H9 (cell line): ENCODE data around the gene RNF183. TPM values are rescaled to one million over a fixed set of nuclear protein-coding genes. Genes with fewer than 3 reads are reported as not detected.

ENCODE experiments used
- DNase-seq: peaks from one replicate; pipeline ENCODE4 v3.0.0-alpha.2; 2017
- H2AFZ ChIP-seq: one replicate; pipeline ENCODE4 v1.6.1; 2013; ENCODE audit warnings: mild to moderate bottlenecking, low read length, control low read depth, moderate library complexity
- H2AK5ac ChIP-seq: 2 replicates; pipeline ENCODE4 v1.6.1; 2013; ENCODE audit warnings: low read length, control low read depth, mixed read lengths; ENCODE audit not compliant: insufficient read length
- H2BK120ac ChIP-seq: one replicate; pipeline ENCODE4 v1.6.1; 2013; ENCODE audit warnings: low read depth, mild to moderate bottlenecking, low read length, control low read depth, inconsistent platforms; ENCODE audit not compliant: poor library complexity, severe bottlenecking
- H2BK12ac ChIP-seq: 2 replicates; pipeline ENCODE4 v1.6.1; 2013; ENCODE audit warnings: low read length, control low read depth, mixed read lengths, low read depth; ENCODE audit not compliant: insufficient read length
- H2BK15ac ChIP-seq: 2 replicates; pipeline ENCODE4 v1.6.1; 2013; ENCODE audit warnings: low read depth, low read length, control low read depth
- H2BK20ac ChIP-seq: one replicate; pipeline ENCODE4 v1.6.1; 2013; ENCODE audit warnings: low read depth, mild to moderate bottlenecking, low read length, control low read depth, inconsistent platforms; ENCODE audit not compliant: poor library complexity, severe bottlenecking
- H2BK5ac ChIP-seq: 2 replicates; pipeline ENCODE4 v1.6.1; 2013; ENCODE audit warnings: low read length, control low read depth, mixed read lengths; ENCODE audit not compliant: insufficient read length
- H3K14ac ChIP-seq: 2 replicates; pipeline ENCODE4 v1.6.1; 2013; ENCODE audit warnings: low read length, control low read depth; ENCODE audit not compliant: insufficient read depth
- H3K18ac ChIP-seq: 2 replicates; pipeline ENCODE4 v1.6.1; 2013; ENCODE audit warnings: low read depth, mild to moderate bottlenecking, mixed read lengths, low read length, control low read depth; ENCODE audit not compliant: insufficient read length
- H3K23ac ChIP-seq: 2 replicates; pipeline ENCODE4 v1.6.1; 2013; ENCODE audit warnings: low read length, control low read depth, mixed read lengths, low read depth; ENCODE audit not compliant: insufficient read length
- H3K23me2 ChIP-seq: 2 replicates; pipeline ENCODE4 v1.6.1; 2013; ENCODE audit warnings: low read depth, mild to moderate bottlenecking, mixed read lengths, low read length, control low read depth; ENCODE audit not compliant: insufficient read length, poor library complexity, severe bottlenecking
- H3K27ac ChIP-seq: 2 replicates; pipeline ENCODE4 v1.5.1; 2013; ENCODE audit warnings: low read length, control low read depth, mixed read lengths, low read depth; ENCODE audit not compliant: insufficient read length
- H3K27me3 ChIP-seq: 2 replicates; pipeline ENCODE4 v1.6.1; 2013; ENCODE audit warnings: low read length, control low read depth, inconsistent platforms; ENCODE audit not compliant: insufficient read depth
- H3K4ac ChIP-seq: 2 replicates; pipeline ENCODE4 v1.6.1; 2013; ENCODE audit warnings: low read depth, mild to moderate bottlenecking, control low read depth, inconsistent platforms, low read length, moderate library complexity
- H3K4me1 ChIP-seq: 2 replicates; pipeline ENCODE4 v1.6.1; 2013; ENCODE audit warnings: low read length, control low read depth, inconsistent platforms; ENCODE audit not compliant: insufficient read depth
- H3K4me2 ChIP-seq: 2 replicates; pipeline ENCODE4 v1.6.1; 2013; ENCODE audit warnings: low read length, control low read depth, mixed read lengths; ENCODE audit not compliant: insufficient read length, insufficient read depth
- H3K56ac ChIP-seq: 2 replicates; pipeline ENCODE4 v1.6.1; 2013; ENCODE audit warnings: low read depth, mild to moderate bottlenecking, mixed read lengths, low read length, control low read depth; ENCODE audit not compliant: insufficient read length
- H3K79me1 ChIP-seq: 2 replicates; pipeline ENCODE4 v1.6.1; 2013; ENCODE audit warnings: low read depth, mild to moderate bottlenecking, moderate library complexity, low read length, control low read depth, inconsistent platforms; ENCODE audit not compliant: insufficient read depth, poor library complexity, severe bottlenecking
- H3K79me2 ChIP-seq: 2 replicates; pipeline ENCODE4 v1.6.1; 2013; ENCODE audit warnings: low read length, control low read depth, inconsistent platforms; ENCODE audit not compliant: insufficient read depth
- H3K9ac ChIP-seq: 2 replicates; pipeline ENCODE4 v1.6.1; 2013; ENCODE audit warnings: low read length, control low read depth, mixed read lengths; ENCODE audit not compliant: insufficient read length; ENCODE audit errors: extremely low read depth
- H3K9me3 ChIP-seq: one replicate; pipeline ENCODE4 v1.6.1; 2013; ENCODE audit warnings: low read depth, low read length, inconsistent platforms; ENCODE audit not compliant: control insufficient read depth
- H3T11ph ChIP-seq: one replicate; pipeline ENCODE4 v1.6.1; 2013; ENCODE audit warnings: mild to moderate bottlenecking, low read length, control low read depth, inconsistent platforms
- H4K20me1 ChIP-seq: one replicate; pipeline ENCODE4 v1.6.1; 2013; ENCODE audit not compliant: control insufficient read depth, insufficient read length, insufficient read depth
- H4K5ac ChIP-seq: 2 replicates; pipeline ENCODE4 v1.6.1; 2013; ENCODE audit warnings: low read depth, mild to moderate bottlenecking, mixed read lengths, low read length, control low read depth; ENCODE audit not compliant: insufficient read length
- H4K8ac ChIP-seq: replicated peaks from 2 replicates; pipeline ENCODE4 v1.6.1; 2013; ENCODE audit warnings: low read length, control low read depth, mixed read lengths, low read depth; ENCODE audit not compliant: insufficient read length
- H4K91ac ChIP-seq: 2 replicates; pipeline ENCODE4 v1.6.1; 2013; ENCODE audit warnings: low read depth, mild to moderate bottlenecking, moderate library complexity, mixed read lengths, low read length, control low read depth; ENCODE audit not compliant: insufficient read length
- H3K27ac Mint-ChIP-seq, 3 experiments: 2 replicates in 2 of 3; 3 replicates in 1 of 3; pipeline ENCODE4 v1.8.0; 2020 to 2021; ENCODE audit warnings: mixed read lengths in 3 of 3, mild to moderate bottlenecking in 1 of 3, moderate library complexity in 1 of 3
- H3K27me3 Mint-ChIP-seq: 2 replicates; pipeline ENCODE4 v1.8.0; 2021; ENCODE audit warnings: low read depth, mild to moderate bottlenecking, moderate library complexity, mixed read lengths
- H3K36me3 Mint-ChIP-seq, 3 experiments: 2 replicates in 2 of 3; 3 replicates in 1 of 3; pipeline ENCODE4 v1.8.0; 2020 to 2021; ENCODE audit warnings: low read depth in 3 of 3, mixed read lengths in 3 of 3; ENCODE audit not compliant: insufficient read depth in 1 of 3
- H3K4me1 Mint-ChIP-seq, 2 experiments: 2 replicates each; pipeline ENCODE4 v1.8.0; 2020; ENCODE audit warnings: mixed read lengths in 2 of 2
- H3K4me3 Mint-ChIP-seq, 2 experiments: 2 replicates in 1 of 2; 3 replicates in 1 of 2; pipeline ENCODE4 v1.8.0; 2020 to 2021; ENCODE audit warnings: mild to moderate bottlenecking in 2 of 2, mixed read lengths in 2 of 2, moderate library complexity in 1 of 2
- H3K9me3 Mint-ChIP-seq, 2 experiments: 2 replicates in 1 of 2; 3 replicates in 1 of 2; pipeline ENCODE4 v1.8.0; 2020; ENCODE audit warnings: mild to moderate bottlenecking in 2 of 2, mixed read lengths in 2 of 2, moderate library complexity in 1 of 2
- CTCF ChIP-seq: fragments of 200-600 bp; sonication (generic); conservative IDR thresholded peaks from 3 replicates; pipeline ENCODE4 v1.8.0; 2021; ENCODE audit warnings: antibody characterized with exemption, mild to moderate bottlenecking
- WGBS: extraction: QIAGEN DNeasy Blood & Tissue Kit; methylation state at CpG from one replicate; pipeline ENCODE4 v1.1.7; 2013; ENCODE audit warnings: missing lambda C conversion rate, low lambda C conversion rate, mixed read lengths; ENCODE audit not compliant: insufficient read length; ENCODE audit errors: extremely low coverage; 5-methylcytosine and 5-hydroxymethylcytosine counted together
- total RNA-seq: library from RNA; stranded (reverse); gene quantifications from 2 replicates; pipeline ENCODE4 v1.2.1, GENCODE V29; 2021

The RNF183 gene
- total RNA-seq, 1 experiment from 2014 or later: 0.33 TPM

- Histone ChIP-seq H2BK5ac (no peak overlapping the region), H3T11ph (no peak overlapping the region), H3K18ac (no peak overlapping the region), H2AFZ (peak overlapping the region; percentile 73), H3K4me1 (peaks cover 2% of the 10 kb centered on the region; the same call in 1 of the 2 replicates), H3K23ac (no peak overlapping the region), H2BK20ac (no peak overlapping the region), H4K20me1 (no peaks in the 10 kb centered on the region), H3K9ac (no peak overlapping the region), H3K9me3 (no peaks in the 10 kb centered on the region), H2BK120ac (no peak overlapping the region), H4K5ac (no peak overlapping the region), H3K79me1 (no peaks in the 10 kb centered on the region), H3K27me3 (no peaks in the 10 kb centered on the region), H3K27ac (no peak overlapping the region), H3K14ac (no peak overlapping the region), H3K4ac (no peak overlapping the region), H2BK12ac (no peak overlapping the region), H3K4me2 (peak overlapping the region; percentile 73), H3K79me2 (no peaks in the 10 kb centered on the region), H4K8ac (no peak overlapping the region), H2AK5ac (no peak overlapping the region), H2BK15ac (no peak overlapping the region), H4K91ac (no peak overlapping the region), H3K56ac (no peak overlapping the region), H3K23me2 (peaks cover 9% of the 10 kb centered on the region)
- no peak for TF ChIP-seq CTCF
- Mint-ChIP-seq H3K9me3 (no peaks in the 10 kb centered on the region), H3K4me1 (peaks cover 20 to 21% of the 10 kb centered on the region in 2 experiments), H3K36me3 (no peaks in the 10 kb centered on the region; a peak in 1 of 7 replicates), H3K4me3 (peak overlapping the region; percentile 76 to 84), H3K27ac (no peak overlapping the region), H3K27me3 (peaks cover 47% of the 10 kb centered on the region)
- no CpG with 5 or more reads among the region's 13 CpGs for WGBS
- no peak for DNase-seq
Measured at GRCh38 chr9:113349066-113349444, 45.9 kb upstream of the RNF183 start.
